Measurements from ENCODE around the gene PSD. TPM values are rescaled to one million over a fixed set of nuclear protein-coding genes. Genes with fewer than 3 reads are reported as not detected.

Gene PSD
- total RNA-seq, 2 experiments from 2014 or later: 9.3 to 10.4 TPM

- POLR2A ChIA-PET: interaction anchor here (0.6 to 6.4 kb wide), 12 partner anchors 8 to 81 kb away, joined by 3 to 88 read pairs (median 5); partner anchors contain the start of genes CUEDC2, FBXL15 and NFKB2
- H3K27ac Mint-ChIP-seq: no peak overlapping the region
- H3K4me1 Mint-ChIP-seq (ENCODE audit: low read depth): peaks cover 37% of the 10 kb centered on the region
- no peaks in the 10 kb centered on the region for H3K27me3 Mint-ChIP-seq
- no peaks in the 10 kb centered on the region for H3K9me3 Mint-ChIP-seq
- ATAC-seq: no peak
- CTCF ChIA-PET: interaction anchor here (1.0 to 15.2 kb wide), 10 partner anchors 9 to 174 kb away, joined by 3 to 143 read pairs (median 5); partner anchors contain the start of gene FBXL15
- TF ChIP-seq CTCF (IDR thresholded peaks at IDR 0.05): no peak
- intact Hi-C loops (cut with micrococcal nuclease): no loop called here
- H3K4me3 Mint-ChIP-seq: no peak overlapping the region
- H3K36me3 Mint-ChIP-seq (ENCODE audit: low read depth): peaks cover 32% of the 10 kb centered on the region
- DNase-seq: peak; percentile 24
Measured at GRCh38 chr10:102404361-102405107, 14.1 kb downstream of the PSD start.

- no peaks in the 10 kb centered on the region for H3K9me3 Mint-ChIP-seq
- H3K4me1 Mint-ChIP-seq (ENCODE audit: low read depth): peaks cover 40% of the 10 kb centered on the region
- no peak overlapping the region for H3K27ac Mint-ChIP-seq
- POLR2A ChIA-PET: interaction anchor here (1.0 to 6.4 kb wide), 5 partner anchors 7 to 48 kb away, joined by 3 to 88 read pairs (median 13); partner anchors contain the start of genes C10orf95, FBXL15 and NFKB2
- CTCF ChIA-PET: interaction anchor here (0.8 to 15.2 kb wide), 10 partner anchors 8 to 173 kb away, joined by 3 to 143 read pairs (median 6); partner anchors contain the start of gene FBXL15
- H3K4me3 Mint-ChIP-seq: no peak overlapping the region
- no peaks in the 10 kb centered on the region for H3K27me3 Mint-ChIP-seq
- no peak for DNase-seq
- H3K36me3 Mint-ChIP-seq (ENCODE audit: low read depth): peaks cover 43% of the 10 kb centered on the region
- no peak for ATAC-seq
- TF ChIP-seq CTCF (IDR thresholded peaks at IDR 0.05): no peak
- intact Hi-C loops (cut with micrococcal nuclease): no loop called here
Measured at GRCh38 chr10:102403115-102403514, 15.5 kb downstream of the PSD start.

- ChIA-PET POLR2A (interaction anchor here (0.7 to 6.4 kb wide), 7 partner anchors 6 to 152 kb away, joined by 3 to 88 read pairs (median 5); partner anchors contain the start of genes C10orf95, FBXL15 and NFKB2), CTCF (interaction anchor here (1.8 to 15.2 kb wide), 4 partner anchors 9 to 172 kb away, joined by 6 to 143 read pairs (median 18); partner anchors contain the start of gene FBXL15)
- Mint-ChIP-seq H3K9me3 (no peaks in the 10 kb centered on the region), H3K27ac (peak overlapping the region; percentile 57), H3K27me3 (no peaks in the 10 kb centered on the region), H3K36me3 (ENCODE audit: low read depth) (peaks cover 49% of the 10 kb centered on the region), H3K4me1 (ENCODE audit: low read depth) (peaks cover 43% of the 10 kb centered on the region), H3K4me3 (no peak overlapping the region)
- TF ChIP-seq CTCF (IDR thresholded peaks at IDR 0.05): no peak
- intact Hi-C loops (cut with micrococcal nuclease): no loop called here
- DNase-seq (no peak), ATAC-seq (no peak)
Measured at GRCh38 chr10:102402512-102402896, 16.1 kb downstream of the PSD start.

GRCh38 chr10:102401735-102402511 lies 16.7 kb downstream of the PSD start:
- no peak for TF ChIP-seq CTCF (IDR thresholded peaks at IDR 0.05)
- ATAC-seq (no peak), DNase-seq (no peak)
- no peaks in the 10 kb centered on the region for H3K27me3 Mint-ChIP-seq
- peaks cover 46% of the 10 kb centered on the region for H3K4me1 Mint-ChIP-seq (ENCODE audit: low read depth)
- ChIA-PET CTCF (interaction anchor here (1.8 to 15.2 kb wide), 4 partner anchors 9 to 172 kb away, joined by 9 to 143 read pairs (median 36); partner anchors contain the start of gene FBXL15), POLR2A (interaction anchor here (0.7 to 6.4 kb wide), 6 partner anchors 6 to 152 kb away, joined by 3 to 88 read pairs (median 9); partner anchors contain the start of genes C10orf95, FBXL15 and NFKB2)
- intact Hi-C loops (cut with micrococcal nuclease): no loop called here
- no peaks in the 10 kb centered on the region for H3K9me3 Mint-ChIP-seq
- H3K4me3 Mint-ChIP-seq: no peak overlapping the region
- H3K36me3 Mint-ChIP-seq (ENCODE audit: low read depth): peaks cover 54% of the 10 kb centered on the region
- peak overlapping the region; percentile 57 for H3K27ac Mint-ChIP-seq
